Measurements from ENCODE around the gene AFF3. TPM values are rescaled to one million over a fixed set of nuclear protein-coding genes. Genes with fewer than 3 reads are reported as not detected.
"Not testable (repeated sequence)": the region's sequence is repeated elsewhere in the genome, so short reads cannot be mapped to it uniquely, and the experiment has no call there.

Gene AFF3
- total RNA-seq, 2 experiments from 2014 or later, result 5.6 TPM

DNA sequence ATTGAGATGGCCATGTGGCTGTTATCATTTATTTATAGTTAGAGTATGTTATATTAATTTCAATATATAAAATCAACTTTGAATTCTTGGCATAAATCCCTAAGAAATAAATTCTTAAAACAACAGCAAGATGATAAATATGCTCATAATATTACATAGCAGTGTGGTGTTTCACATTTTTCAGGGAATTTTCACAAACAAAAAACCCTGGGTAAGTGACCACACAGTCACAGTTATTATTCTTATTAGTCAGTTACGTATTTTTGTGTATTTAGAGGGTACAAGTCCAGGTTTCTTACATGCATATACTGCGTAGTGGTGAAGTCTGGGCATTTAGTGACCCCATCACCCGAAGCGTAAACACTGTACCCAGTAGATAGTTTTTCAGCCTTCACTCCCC is 363.1 kb downstream of the AFF3 start:
- H3K9me3 Mint-ChIP-seq (ENCODE audit: low read depth), result peaks cover 11% of the 10 kb centered on the region
- ChIA-PET CTCF (interaction anchor here (0.7 kb wide), 1 partner anchor 1114 kb away, joined by 3 read pairs; no protein-coding TSS in a partner anchor), POLR2A (interaction anchor here (0.7 kb wide), 1 partner anchor 233 kb away, joined by 5 read pairs; no protein-coding TSS in a partner anchor)
- H3K36me3 Mint-ChIP-seq (ENCODE audit: low read depth), result peaks cover 2% of the 10 kb centered on the region
- ATAC-seq (no peak), DNase-seq (no peak)
- no peak overlapping the region for H3K4me3 Mint-ChIP-seq
- no peak overlapping the region for H3K27ac Mint-ChIP-seq
- no peaks in the 10 kb centered on the region for H3K4me1 Mint-ChIP-seq
- intact Hi-C loops (cut with DNase I, micrococcal nuclease), result no loop called here
- H3K27me3 Mint-ChIP-seq, result no peaks in the 10 kb centered on the region

DNA sequence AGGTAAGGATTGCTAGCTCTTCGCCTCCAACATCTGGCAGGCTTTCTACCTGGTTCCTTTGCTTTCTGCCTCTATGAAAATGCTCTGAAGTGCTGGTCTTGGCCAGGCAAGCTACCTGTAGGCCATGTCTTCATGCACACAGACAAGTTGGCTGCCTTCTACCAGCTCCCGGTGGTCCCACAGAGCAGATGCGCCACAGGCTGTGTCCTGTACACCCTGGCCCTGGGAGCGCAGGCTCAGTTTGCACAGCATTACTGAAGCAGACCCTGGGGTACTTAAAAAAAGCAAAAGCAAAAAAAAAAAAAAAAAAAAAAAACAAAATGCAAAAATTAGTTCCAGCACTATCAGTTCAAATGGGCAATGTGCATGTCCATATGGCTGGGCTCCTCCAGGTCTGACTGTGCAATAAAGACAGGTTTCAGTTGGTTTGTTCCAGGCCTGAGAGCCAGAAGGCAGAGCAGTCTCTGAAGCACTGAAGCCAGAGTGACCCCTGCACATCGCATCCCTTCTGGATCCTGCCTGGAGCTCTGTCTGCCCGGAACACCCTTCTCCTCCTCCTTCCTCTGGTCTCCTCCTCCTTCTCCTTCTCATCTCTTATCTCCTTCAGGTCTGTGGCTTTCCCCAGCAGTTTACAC is 364.6 kb downstream of the AFF3 start:
- Mint-ChIP-seq H3K4me1 (no peaks in the 10 kb centered on the region), H3K36me3 (ENCODE audit: low read depth) (peaks cover 2% of the 10 kb centered on the region), H3K27me3 (no peaks in the 10 kb centered on the region), H3K27ac (no peak overlapping the region), H3K9me3 (ENCODE audit: low read depth) (peaks cover 11% of the 10 kb centered on the region), H3K4me3 (no peak overlapping the region)
- CTCF ChIA-PET, result no interaction called here
- intact Hi-C loops (cut with DNase I, micrococcal nuclease), result no loop called here
- POLR2A ChIA-PET, result no interaction called here
- ATAC-seq, result no peak
- no peak for DNase-seq

DNA sequence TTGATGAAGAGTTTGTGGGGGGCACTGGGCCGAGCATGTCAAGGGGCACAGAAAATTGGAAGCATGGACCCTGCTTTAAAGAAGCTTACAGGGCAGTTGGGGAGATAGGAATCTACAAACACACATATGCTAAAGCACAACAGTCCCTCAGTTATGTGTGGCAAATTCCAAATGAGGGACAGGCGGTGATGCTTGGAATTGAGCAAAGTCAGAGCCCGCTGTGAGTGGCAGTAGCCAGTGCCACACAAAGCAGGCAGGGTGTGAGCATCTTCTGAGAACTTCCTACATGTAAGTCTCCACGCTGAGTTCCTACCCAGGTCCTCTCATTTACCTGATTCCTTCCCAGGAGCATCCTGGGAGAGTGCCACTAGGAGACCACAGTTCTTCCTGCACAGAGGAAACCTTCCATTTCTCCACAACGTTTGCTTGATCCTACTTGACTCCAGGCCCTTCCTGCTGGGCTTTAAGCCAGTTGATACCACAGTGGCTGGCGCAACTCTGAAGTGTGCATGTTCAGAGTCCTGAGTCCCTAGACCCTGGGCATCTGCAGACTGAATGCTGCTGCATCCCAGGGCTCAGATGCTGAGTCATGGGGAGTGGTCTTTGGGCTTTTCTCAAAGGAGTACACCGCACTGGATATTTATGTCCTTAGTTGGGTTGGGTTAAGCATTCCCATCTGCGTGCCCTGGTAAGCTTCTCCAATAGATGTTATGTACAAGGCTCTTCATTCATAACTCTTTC is 365.3 kb downstream of the AFF3 start:
- POLR2A ChIA-PET, result no interaction called here
- DNase-seq, result no peak
- ATAC-seq, result no peak
- Mint-ChIP-seq H3K27ac (no peak overlapping the region), H3K4me1 (no peaks in the 10 kb centered on the region), H3K36me3 (ENCODE audit: low read depth) (peaks cover 2% of the 10 kb centered on the region), H3K9me3 (ENCODE audit: low read depth) (peaks cover 11% of the 10 kb centered on the region), H3K27me3 (no peaks in the 10 kb centered on the region), H3K4me3 (no peak overlapping the region)
- CTCF ChIA-PET, result interaction anchor here (0.7 kb wide), 1 partner anchor 30 kb away, joined by 3 read pairs; no protein-coding TSS in a partner anchor
- intact Hi-C loops (cut with DNase I, micrococcal nuclease), result no loop called here

DNA sequence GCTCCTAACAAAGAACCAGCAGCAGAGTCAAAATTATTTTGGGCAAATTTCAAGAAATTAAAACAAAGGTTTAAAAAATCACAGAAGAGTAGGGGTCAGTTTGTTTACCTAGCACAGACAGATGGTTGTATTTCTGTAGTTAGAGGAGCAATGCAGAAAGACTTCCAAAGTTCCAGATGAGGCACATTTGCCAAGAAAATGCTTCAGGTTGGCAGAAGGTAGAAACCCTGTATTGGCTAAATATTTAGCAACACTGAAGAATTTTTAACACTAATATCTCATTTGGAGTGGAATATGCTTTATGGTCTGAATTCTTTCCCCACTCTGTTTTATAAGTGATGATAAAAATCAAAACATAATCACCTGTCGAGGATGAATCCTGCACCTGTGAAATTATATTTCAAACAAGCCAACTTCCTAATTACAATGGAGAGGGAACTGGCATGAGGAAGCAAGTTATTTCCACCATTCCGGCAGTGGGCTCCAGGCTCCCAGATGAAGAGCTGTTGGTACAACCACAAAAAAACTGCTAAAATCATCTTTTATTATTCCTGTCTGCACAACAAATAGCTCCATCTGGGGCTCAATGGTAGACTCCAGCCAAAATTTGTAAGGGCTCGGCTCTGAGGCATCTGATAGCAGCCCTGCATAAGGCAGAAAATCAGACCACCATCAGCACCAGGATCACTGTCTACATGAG is 366.0 kb downstream of the AFF3 start:
- Mint-ChIP-seq H3K9me3 (ENCODE audit: low read depth) (peaks cover 11% of the 10 kb centered on the region), H3K4me3 (no peak overlapping the region), H3K27me3 (no peaks in the 10 kb centered on the region), H3K36me3 (ENCODE audit: low read depth) (peaks cover 3% of the 10 kb centered on the region), H3K27ac (no peak overlapping the region), H3K4me1 (no peaks in the 10 kb centered on the region)
- ChIA-PET CTCF (interaction anchor here (0.7 kb wide), 1 partner anchor 29 kb away, joined by 3 read pairs; no protein-coding TSS in a partner anchor), POLR2A (no interaction called here)
- DNase-seq, result no peak
- intact Hi-C loops (cut with DNase I, micrococcal nuclease), result no loop called here
- ATAC-seq, result no peak

DNA sequence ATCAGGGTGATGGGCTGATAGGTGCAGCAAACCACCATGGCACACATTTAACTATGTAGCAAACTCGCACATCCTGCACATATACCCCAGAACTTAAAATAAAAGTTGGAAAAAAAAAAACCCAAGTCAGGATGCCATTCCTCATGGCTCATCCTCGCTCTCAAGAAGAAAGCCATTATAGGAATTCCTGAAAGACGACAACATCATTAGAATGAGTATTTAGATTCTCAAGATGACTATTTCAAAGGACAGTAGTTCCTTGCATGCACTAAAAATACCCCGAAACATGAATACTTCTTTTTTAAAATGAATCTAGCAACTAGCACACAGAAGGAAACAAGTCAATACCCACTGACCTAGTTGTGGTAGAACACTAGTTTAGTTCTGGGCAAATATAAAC is 366.8 kb downstream of the AFF3 start:
- no peak overlapping the region for H3K4me3 Mint-ChIP-seq
- intact Hi-C loops (cut with DNase I, micrococcal nuclease), result no loop called here
- no peak overlapping the region for H3K27ac Mint-ChIP-seq
- H3K36me3 Mint-ChIP-seq (ENCODE audit: low read depth), result peaks cover 3% of the 10 kb centered on the region
- no peaks in the 10 kb centered on the region for H3K27me3 Mint-ChIP-seq
- ATAC-seq, result no peak
- POLR2A ChIA-PET, result no interaction called here
- CTCF ChIA-PET, result no interaction called here
- DNase-seq, result no peak
- no peaks in the 10 kb centered on the region for H3K4me1 Mint-ChIP-seq
- peaks cover 9% of the 10 kb centered on the region for H3K9me3 Mint-ChIP-seq (ENCODE audit: low read depth)

DNA sequence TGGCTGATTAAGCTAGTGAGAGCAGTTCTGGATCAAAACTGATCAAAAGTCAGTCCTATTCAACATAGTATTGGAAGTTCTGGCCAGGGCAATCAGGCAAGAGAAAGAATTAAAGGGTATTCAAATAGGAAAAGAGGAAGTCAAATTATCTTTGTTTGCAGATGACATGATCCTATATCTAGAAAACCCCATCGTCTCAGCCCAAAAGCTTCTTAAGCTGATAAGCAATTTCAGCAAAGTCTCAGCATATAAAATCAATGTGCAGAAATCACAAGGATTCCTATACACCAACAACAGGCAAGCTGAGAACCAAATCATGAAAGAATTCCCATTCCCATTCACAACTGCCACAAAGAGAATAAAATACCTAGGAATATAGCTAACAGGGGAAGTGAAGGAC is 368.7 kb downstream of the AFF3 start:
- H3K27me3 Mint-ChIP-seq; H3K4me3 Mint-ChIP-seq; intact Hi-C loops (cut with DNase I, micrococcal nuclease); H3K9me3 Mint-ChIP-seq (ENCODE audit: low read depth); DNase-seq; H3K36me3 Mint-ChIP-seq (ENCODE audit: low read depth); ATAC-seq; H3K4me1 Mint-ChIP-seq; H3K27ac Mint-ChIP-seq; CTCF ChIA-PET: not testable (repeated sequence)
- POLR2A ChIA-PET, result interaction anchor here (0.6 kb wide), 1 partner anchor 166 kb away, joined by 3 read pairs; no protein-coding TSS in a partner anchor

DNA sequence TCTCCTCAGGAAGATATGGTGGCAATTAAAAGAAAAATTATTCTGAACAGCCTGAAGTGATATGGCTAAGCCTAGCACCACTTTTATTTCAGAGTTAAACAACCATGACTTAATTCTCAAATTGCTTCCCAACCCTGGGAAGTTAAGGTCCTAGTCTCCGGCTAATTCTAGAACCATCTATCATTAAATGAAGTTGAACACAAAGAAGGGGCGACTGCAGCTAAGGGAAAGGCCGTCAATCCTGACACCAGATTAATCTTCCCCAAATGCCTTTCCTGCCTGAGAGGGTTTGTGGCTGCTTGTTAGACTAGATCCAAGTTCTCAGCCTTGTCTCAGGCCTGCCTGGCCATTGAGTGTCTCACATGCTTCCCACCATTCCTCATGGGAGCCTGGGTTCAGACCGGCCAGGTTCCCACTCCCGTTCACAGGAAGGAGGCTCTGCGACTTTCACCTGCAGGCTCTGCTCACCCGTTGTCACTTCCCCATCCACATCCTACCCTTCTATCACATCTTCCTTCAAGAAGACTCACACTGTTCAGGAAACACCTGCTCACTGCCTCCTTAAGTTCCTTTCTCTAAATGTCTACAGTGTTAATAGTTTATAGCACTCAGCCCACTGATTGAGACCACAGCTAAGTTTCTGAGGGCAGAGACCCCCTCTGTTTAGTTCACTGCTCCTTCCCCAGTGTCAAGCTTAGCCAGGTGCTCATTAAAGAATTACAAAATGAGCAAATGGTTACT is 369.6 kb downstream of the AFF3 start:
- Mint-ChIP-seq H3K9me3 (ENCODE audit: low read depth) (peaks cover 2% of the 10 kb centered on the region), H3K4me3 (no peak overlapping the region), H3K4me1 (no peaks in the 10 kb centered on the region), H3K36me3 (ENCODE audit: low read depth) (peaks cover 3% of the 10 kb centered on the region), H3K27me3 (no peaks in the 10 kb centered on the region), H3K27ac (no peak overlapping the region)
- CTCF ChIA-PET, result no interaction called here
- ATAC-seq (no peak), DNase-seq (no peak)
- POLR2A ChIA-PET, result no interaction called here
- intact Hi-C loops (cut with DNase I, micrococcal nuclease), result no loop called here

DNA sequence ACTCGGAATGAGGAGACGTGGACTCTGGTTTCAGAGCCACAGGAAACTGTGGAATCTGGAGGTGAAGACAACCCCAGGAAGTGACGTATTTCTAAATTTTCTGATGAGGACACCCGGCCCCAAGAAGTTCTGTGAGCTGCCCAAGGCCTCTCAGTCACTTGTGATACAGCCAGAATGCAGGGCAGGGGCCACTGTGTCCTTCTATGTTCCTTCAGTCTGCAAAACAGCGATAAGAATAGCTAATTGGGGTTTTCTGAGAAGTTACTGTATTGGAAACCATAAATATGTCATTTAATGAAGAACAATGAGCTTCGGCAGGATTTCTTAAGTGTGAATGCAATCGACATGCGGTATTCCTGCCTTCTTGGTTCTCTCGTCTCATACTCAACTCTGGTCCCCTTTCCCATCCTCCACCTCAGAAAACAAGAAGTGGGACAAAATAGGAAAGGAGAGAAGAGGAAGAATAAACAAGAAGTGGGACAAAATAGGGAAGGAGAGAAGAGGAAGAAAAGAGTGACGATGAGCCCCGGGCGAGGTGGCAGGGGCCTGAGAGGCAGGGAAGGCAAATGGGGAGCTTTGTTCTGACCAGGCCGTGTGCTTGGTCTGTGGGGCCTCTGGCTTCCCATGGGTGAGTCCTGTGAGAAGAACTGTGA is 370.6 kb downstream of the AFF3 start:
- intact Hi-C loops (cut with DNase I, micrococcal nuclease), result no loop called here
- no peaks in the 10 kb centered on the region for H3K4me1 Mint-ChIP-seq
- no peak overlapping the region for H3K4me3 Mint-ChIP-seq
- H3K9me3 Mint-ChIP-seq (ENCODE audit: low read depth), result peaks cover 2% of the 10 kb centered on the region
- no peaks in the 10 kb centered on the region for H3K27me3 Mint-ChIP-seq
- DNase-seq (no peak), ATAC-seq (no peak)
- peaks cover 3% of the 10 kb centered on the region for H3K36me3 Mint-ChIP-seq (ENCODE audit: low read depth)
- ChIA-PET POLR2A (no interaction called here), CTCF (no interaction called here)
- no peak overlapping the region for H3K27ac Mint-ChIP-seq

DNA sequence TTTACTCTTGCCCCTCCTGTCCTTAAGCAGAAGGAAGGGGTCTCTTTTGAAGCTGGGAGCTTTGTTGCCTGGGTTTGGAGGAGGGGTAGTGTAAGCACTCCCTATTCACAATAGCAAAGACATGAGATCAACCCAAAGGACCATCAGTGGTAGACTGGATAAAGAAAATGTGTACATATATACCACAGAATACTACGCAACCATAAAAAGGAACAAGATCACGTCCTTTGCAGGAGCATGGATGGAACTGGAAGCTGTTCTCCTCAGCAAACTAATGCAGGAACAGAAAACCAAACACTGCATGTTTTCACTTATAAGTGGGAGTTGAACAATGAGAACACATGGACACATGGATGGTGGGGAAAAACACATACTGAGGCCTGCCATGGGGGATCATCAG is 371.5 kb downstream of the AFF3 start:
- DNase-seq (no peak), ATAC-seq (no peak)
- Mint-ChIP-seq H3K27ac (no peak overlapping the region), H3K4me1 (no peaks in the 10 kb centered on the region), H3K36me3 (ENCODE audit: low read depth) (peaks cover 3% of the 10 kb centered on the region), H3K9me3 (ENCODE audit: low read depth) (peaks cover 2% of the 10 kb centered on the region), H3K4me3 (no peak overlapping the region), H3K27me3 (no peaks in the 10 kb centered on the region)
- intact Hi-C loops (cut with DNase I, micrococcal nuclease), result no loop called here
- POLR2A ChIA-PET, result no interaction called here
- CTCF ChIA-PET, result no interaction called here

DNA sequence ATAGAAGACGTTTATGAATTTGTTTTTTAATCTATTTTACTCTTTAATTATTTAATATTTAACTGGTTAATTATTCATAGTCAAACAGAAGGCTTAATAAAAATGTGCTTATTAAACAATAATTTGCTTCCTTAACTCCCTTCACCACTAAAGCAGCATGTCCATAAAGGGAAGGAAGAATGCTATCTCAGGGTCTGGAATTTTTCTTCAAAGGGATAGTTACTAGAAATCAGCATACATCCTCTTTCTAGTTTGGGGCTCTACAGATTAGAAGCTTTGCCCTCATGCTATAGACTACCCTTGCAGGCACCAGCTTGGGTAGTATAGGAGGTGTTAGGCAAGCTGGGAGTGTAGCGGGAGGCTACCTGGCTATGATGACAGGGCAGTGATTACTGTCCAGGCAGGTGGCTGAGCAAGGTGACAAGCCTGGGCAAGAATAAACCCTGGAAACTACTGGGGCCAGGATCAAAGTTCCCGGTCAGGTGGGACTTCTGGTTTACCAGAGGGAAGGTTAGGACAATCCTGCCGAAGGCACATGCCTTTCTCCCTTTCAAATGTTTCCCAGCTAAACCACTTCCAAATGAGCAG is 376.6 kb downstream of the AFF3 start:
- ChIA-PET POLR2A (no interaction called here), CTCF (no interaction called here)
- DNase-seq (no peak), ATAC-seq (no peak)
- intact Hi-C loops (cut with DNase I, micrococcal nuclease), result no loop called here
- H3K9me3 Mint-ChIP-seq (ENCODE audit: low read depth), result peaks cover 2% of the 10 kb centered on the region
- H3K27ac Mint-ChIP-seq, result no peak overlapping the region
- H3K36me3 Mint-ChIP-seq (ENCODE audit: low read depth), result peaks cover 4% of the 10 kb centered on the region
- no peaks in the 10 kb centered on the region for H3K4me1 Mint-ChIP-seq
- no peak overlapping the region for H3K4me3 Mint-ChIP-seq
- H3K27me3 Mint-ChIP-seq, result no peaks in the 10 kb centered on the region

DNA sequence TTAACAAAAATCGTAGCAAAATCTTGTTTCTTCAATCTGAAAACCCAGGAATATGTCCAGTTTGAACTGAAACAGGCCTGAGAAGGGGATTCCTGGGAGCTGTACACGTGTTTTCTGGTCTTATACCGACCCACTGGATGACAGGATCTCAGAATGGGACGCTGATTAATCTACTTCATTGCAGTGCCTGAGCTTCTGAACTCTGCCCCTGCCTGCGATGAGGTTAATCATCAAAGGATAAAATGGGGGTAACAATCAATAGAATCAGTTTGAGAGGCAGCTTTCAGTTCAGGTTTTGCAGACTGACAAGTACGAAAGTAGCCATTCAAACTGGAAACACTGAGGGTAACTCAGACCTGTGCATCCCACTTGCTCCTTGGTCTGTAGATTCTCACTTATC is 378.6 kb downstream of the AFF3 start:
- no peak overlapping the region for H3K27ac Mint-ChIP-seq
- intact Hi-C loops (cut with DNase I, micrococcal nuclease), result no loop called here
- H3K27me3 Mint-ChIP-seq, result no peaks in the 10 kb centered on the region
- POLR2A ChIA-PET, result no interaction called here
- no peak overlapping the region for H3K4me3 Mint-ChIP-seq
- H3K4me1 Mint-ChIP-seq, result no peaks in the 10 kb centered on the region
- H3K9me3 Mint-ChIP-seq (ENCODE audit: low read depth), result no peaks in the 10 kb centered on the region
- DNase-seq, result no peak
- peaks cover 2% of the 10 kb centered on the region for H3K36me3 Mint-ChIP-seq (ENCODE audit: low read depth)
- CTCF ChIA-PET, result interaction anchor here (0.8 kb wide), 1 partner anchor 500 kb away, joined by 3 read pairs; no protein-coding TSS in a partner anchor
- ATAC-seq, result no peak

Measured in activated CD4-positive, alpha-beta T cell treated with anti-CD3 and anti-CD28 coated beads for 36 hours (primary cell).